ENCODE data around the gene LLPH.

Gene LLPH

GRCh38 chr12:66108386-66108785, 22.2 kb downstream of the LLPH start:
- DNase-seq = no peak
- intact Hi-C loops (cut with DNase I) = no loop called here

- peak in 21 of 42 donors; percentile 6 to 81 (median 54) for DNase-seq
- intact Hi-C loops (cut with DNase I) = no loop called here
These were observed 23.1 kb downstream of the LLPH start for GRCh38 chr12:66107451-66107915.

- no peak for DNase-seq
- intact Hi-C loops (cut with DNase I) = no loop called here
These were observed 27.3 kb downstream of the LLPH start for GRCh38 chr12:66103016-66103913.

GRCh38 chr12:66092559-66093269, 37.8 kb downstream of the LLPH start:
- intact Hi-C loops (cut with DNase I) = no loop called here
- DNase-seq = no peak

GRCh38 chr12:66090157-66090556, 40.4 kb downstream of the LLPH start:
- intact Hi-C loops (cut with DNase I) = no loop called here
- no peak for DNase-seq

GRCh38 chr12:66087365-66087943, 43.1 kb downstream of the LLPH start:
- DNase-seq = peak in 41 of 42 donors; percentile 10 to 86 (median 69)

GRCh38 chr12:66085998-66086397, 44.6 kb downstream of the LLPH start:
- DNase-seq = no peak
- intact Hi-C loops (cut with DNase I) = no loop called here

More at GRCh38 chr12:66087365-66087943, 43.1 kb downstream of the LLPH start:
- intact Hi-C loops (cut with DNase I) = no loop called here

GRCh38 chr12:66085213-66085612, 45.3 kb downstream of the LLPH start:
- intact Hi-C loops (cut with DNase I) = no loop called here
- DNase-seq = no peak

- DNase-seq = no peak
- intact Hi-C loops (cut with DNase I) = loop anchor here (5.0 kb wide), 1 partner anchor 1186 kb away; no protein-coding TSS in a partner anchor
These were observed 46.8 kb downstream of the LLPH start for GRCh38 chr12:66083766-66084165.

GRCh38 chr12:66082744-66083143, 47.8 kb downstream of the LLPH start:
- intact Hi-C loops (cut with DNase I) = loop anchor here (5.0 kb wide), 1 partner anchor 1185 kb away; no protein-coding TSS in a partner anchor
- no peak for DNase-seq

- no peak for DNase-seq
- intact Hi-C loops (cut with DNase I) = loop anchor here (5.0 kb wide), 1 partner anchor 1183 kb away; no protein-coding TSS in a partner anchor
These were observed 49.8 kb downstream of the LLPH start for GRCh38 chr12:66080791-66081190.

GRCh38 chr12:66077542-66077941, 53.0 kb downstream of the LLPH start:
- intact Hi-C loops (cut with DNase I) = no loop called here
- DNase-seq = no peak

GRCh38 chr12:66074561-66074960, 56.0 kb downstream of the LLPH start:
- DNase-seq = no peak
- intact Hi-C loops (cut with DNase I) = no loop called here

GRCh38 chr12:66072566-66072965, 58.0 kb downstream of the LLPH start:
- intact Hi-C loops (cut with DNase I) = no loop called here

GRCh38 chr12:66072135-66072534, 58.4 kb downstream of the LLPH start:
- no peak for DNase-seq
- intact Hi-C loops (cut with DNase I) = no loop called here

More at GRCh38 chr12:66072566-66072965, 58.0 kb downstream of the LLPH start:
- DNase-seq = no peak

- intact Hi-C loops (cut with DNase I) = no loop called here
- no peak for DNase-seq
These were observed 59.0 kb downstream of the LLPH start for GRCh38 chr12:66071549-66071948.

- no peak for DNase-seq
- intact Hi-C loops (cut with DNase I) = no loop called here
These were observed 60.0 kb downstream of the LLPH start for GRCh38 chr12:66070378-66071120.

- intact Hi-C loops (cut with DNase I) = no loop called here
- no peak for DNase-seq
These were observed 63.5 kb downstream of the LLPH start for GRCh38 chr12:66066929-66067523.

Data from head of caudate nucleus (tissue), 42 donors.